HG03060 (cell line): ENCODE measurements around the gene HEPACAM.

ENCODE experiments used
- ATAC-seq: cut with Tn5 transposase; IDR thresholded peaks from one replicate; pipeline ENCODE4 v1.9.1; 2021; ENCODE audit warnings: low read depth, moderate number of reproducible peaks; ENCODE audit not compliant: unreplicated experiment

The HEPACAM gene

GRCh38 chr11:124870430-124870829, 65.4 kb downstream of the HEPACAM start:
- ATAC-seq, result no peak

GRCh38 chr11:124869856-124870387, 65.9 kb downstream of the HEPACAM start:
- no peak for ATAC-seq

- ATAC-seq, result no peak
Measured at GRCh38 chr11:124869331-124869730, 66.5 kb downstream of the HEPACAM start.
